Left lung (tissue), 10 donors: ENCODE results near the gene WDR35. TPM values are rescaled to one million over a fixed set of nuclear protein-coding genes. Genes with fewer than 3 reads are reported as not detected.

Experiments
- ATAC-seq: fragments of 200-7000 bp; cut with Tn5 transposase; one replicate; pipeline ENCODE4 v1.9.1; 2020; ENCODE audit warnings: moderate library complexity
- DNase-seq, 4 donors: peaks; one replicate each; pipeline ENCODE4 v3.0.0-alpha.2; 2013 to 2020
- H3K27ac ChIP-seq, 2 donors: fragments of 200-600 bp; sonication (generic) in 1 of 2; one replicate each; pipeline versions ENCODE4 v1.5.0 to v1.8.0; 2020 to 2021
- H3K27me3 ChIP-seq, 2 donors: fragments of 200-600 bp; sonication (generic) in 1 of 2; one replicate each; pipeline versions ENCODE4 v1.5.0 to v1.8.0; 2020 to 2021
- H3K36me3 ChIP-seq, 2 donors: fragments of 200-600 bp; sonication (generic) in 1 of 2; one replicate each; pipeline versions ENCODE4 v1.5.0 to v1.8.0; 2020 to 2021
- H3K4me1 ChIP-seq, 2 donors: fragments of 200-600 bp; one replicate each; pipeline ENCODE4 v1.8.0; 2021
- H3K4me3 ChIP-seq, 2 donors: fragments of 200-600 bp; sonication (generic) in 1 of 2; one replicate each; pipeline versions ENCODE4 v1.5.0 to v1.8.0; 2020 to 2021; ENCODE audit warnings: mild to moderate bottlenecking in 1 of 2
- H3K9me3 ChIP-seq, 2 donors: fragments of 200-600 bp; sonication (generic) in 1 of 2; one replicate each; pipeline versions ENCODE4 v1.5.0 to v1.8.0; 2020 to 2021
- CTCF ChIP-seq, 2 donors: fragments of 200-600 bp; sonication (generic) in 1 of 2; IDR thresholded peaks; one replicate each; pipeline versions ENCODE4 v1.5.0 to v1.8.0; 2021; ENCODE audit warnings: antibody characterized with exemption in 2 of 2
- intact Hi-C, 2 donors: fragments of 100-400 bp; cut with DNase I; formaldehyde crosslinking; loops; one replicate each; pipeline versions ENCODE4 v1.11.2 to v1.14.2; 2022
- polyA plus RNA-seq, 6 donors: library from polyadenylated mRNA; unstranded; fragments of 120-200 nt; gene quantifications; one replicate each; pipeline ENCODE4 v1.2.1, GENCODE V29; 2013; ENCODE audit not compliant: insufficient read length in 6 of 6
- total RNA-seq, 2 donors: library from RNA; stranded (reverse); fragmentation: NEBNext Ultra II Directional; extraction: Animal tissue kit (Norgen Biotek cat#: 25700); gene quantifications; one replicate each; pipeline ENCODE4 v1.2.1, GENCODE V29; 2021
- donor health status: DM: no; HTN: yes; CAD: no.
- donor health status: DM: no; HTN: no; CAD: no.

WDR35 gene
- total and polyA plus RNA-seq, 8 donors = 8.0 to 32.3 (median 27.7) TPM

DNA sequence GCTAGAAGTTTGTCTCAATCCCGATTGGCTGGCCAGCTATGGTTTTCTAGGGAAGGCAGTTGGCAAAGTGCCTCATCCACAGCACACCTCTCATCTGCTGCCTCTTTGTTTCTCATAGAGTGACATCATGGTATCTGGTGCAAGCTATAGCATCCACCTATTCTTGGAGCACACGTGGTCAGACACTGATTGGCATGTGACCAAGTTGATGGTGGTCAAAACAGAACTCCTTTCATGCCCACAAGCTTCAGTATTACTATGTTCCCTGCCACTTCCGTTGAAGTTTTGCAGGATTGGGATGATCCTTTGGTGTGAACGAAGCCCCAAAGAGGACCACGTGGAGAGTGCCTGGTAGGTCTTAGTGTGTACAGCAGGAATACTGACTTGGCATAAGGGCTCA lies 116.9 kb downstream of the WDR35 start:
- DNase-seq (no peak), ATAC-seq (no peak)
- Histone ChIP-seq H3K9me3 (no peaks in the 10 kb centered on the region), H3K36me3 (no peaks in the 10 kb centered on the region), H3K4me1 (peaks cover 6 to 11% of the 10 kb centered on the region in 2 donors), H3K27ac (no peak overlapping the region), H3K4me3 (no peak overlapping the region), H3K27me3 (peaks cover 0 to 14% of the 10 kb centered on the region in 2 donors)
- no peak for TF ChIP-seq CTCF (IDR thresholded peaks at IDR 0.05)
- intact Hi-C loops = no loop called here

DNA sequence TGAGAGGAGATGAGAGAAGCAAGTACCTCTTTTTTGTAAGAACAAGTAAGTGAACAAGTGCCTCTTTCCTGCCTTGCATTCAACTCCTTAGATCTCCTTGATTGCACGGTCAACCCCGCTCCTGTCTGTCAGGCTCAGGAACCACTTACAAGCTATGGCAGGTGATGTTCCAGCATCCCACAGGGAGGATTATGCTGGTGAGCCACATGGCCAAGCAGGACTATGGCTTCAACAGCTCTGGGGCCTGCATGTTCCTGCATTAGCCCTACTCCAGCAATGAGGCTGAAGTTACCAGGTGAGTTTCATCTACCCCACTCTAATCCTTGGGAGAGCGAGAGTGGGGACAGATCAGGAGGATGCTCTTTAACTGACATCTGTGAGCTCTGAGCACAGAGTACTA lies 117.6 kb downstream of the WDR35 start:
- peaks cover 0 to 16% of the 10 kb centered on the region in 2 donors for H3K27me3 ChIP-seq
- no peaks in the 10 kb centered on the region for H3K9me3 ChIP-seq
- intact Hi-C loops = no loop called here
- H3K4me1 ChIP-seq = peaks cover 6 to 11% of the 10 kb centered on the region in 2 donors
- ATAC-seq = no peak
- TF ChIP-seq CTCF (IDR thresholded peaks at IDR 0.05) = no peak
- no peak overlapping the region for H3K4me3 ChIP-seq
- H3K36me3 ChIP-seq = no peaks in the 10 kb centered on the region
- no peak overlapping the region for H3K27ac ChIP-seq
- DNase-seq = no peak

- intact Hi-C loops = no loop called here
- H3K9me3 ChIP-seq = no peaks in the 10 kb centered on the region
- DNase-seq (no peak), ATAC-seq (no peak)
- TF ChIP-seq CTCF (IDR thresholded peaks at IDR 0.05) = no peak
- peaks cover 6 to 11% of the 10 kb centered on the region in 2 donors for H3K4me1 ChIP-seq
- H3K36me3 ChIP-seq = no peaks in the 10 kb centered on the region
- no peak overlapping the region for H3K4me3 ChIP-seq
- H3K27me3 ChIP-seq = peaks cover 0 to 16% of the 10 kb centered on the region in 2 donors
- no peak overlapping the region for H3K27ac ChIP-seq
These were observed 118.1 kb downstream of the WDR35 start for GRCh38 chr2:19871836-19872235.

GRCh38 chr2:19870792-19871191 lies 119.1 kb downstream of the WDR35 start:
- ATAC-seq = no peak

More at GRCh38 chr2:19870792-19871191, 119.1 kb downstream of the WDR35 start:
- Histone ChIP-seq H3K9me3 (no peaks in the 10 kb centered on the region), H3K27ac (no peak overlapping the region), H3K4me1 (peaks cover 6 to 11% of the 10 kb centered on the region in 2 donors), H3K36me3 (no peaks in the 10 kb centered on the region), H3K27me3 (peaks cover 0 to 16% of the 10 kb centered on the region in 2 donors), H3K4me3 (no peak overlapping the region)
- DNase-seq = no peak
- no peak for TF ChIP-seq CTCF (IDR thresholded peaks at IDR 0.05)
- intact Hi-C loops = no loop called here
